NCI-H82 (cell line): Measurements from ENCODE around the gene BSPRY.
"Not testable (repeated sequence)": the region's sequence is repeated elsewhere in the genome, so short reads cannot be mapped to it uniquely, and the experiment has no call there.

Source experiments
- DNase-seq: peaks from one replicate; lab custom pipeline; 2025; lab: John Stamatoyannopoulos, UW

The BSPRY gene

DNA sequence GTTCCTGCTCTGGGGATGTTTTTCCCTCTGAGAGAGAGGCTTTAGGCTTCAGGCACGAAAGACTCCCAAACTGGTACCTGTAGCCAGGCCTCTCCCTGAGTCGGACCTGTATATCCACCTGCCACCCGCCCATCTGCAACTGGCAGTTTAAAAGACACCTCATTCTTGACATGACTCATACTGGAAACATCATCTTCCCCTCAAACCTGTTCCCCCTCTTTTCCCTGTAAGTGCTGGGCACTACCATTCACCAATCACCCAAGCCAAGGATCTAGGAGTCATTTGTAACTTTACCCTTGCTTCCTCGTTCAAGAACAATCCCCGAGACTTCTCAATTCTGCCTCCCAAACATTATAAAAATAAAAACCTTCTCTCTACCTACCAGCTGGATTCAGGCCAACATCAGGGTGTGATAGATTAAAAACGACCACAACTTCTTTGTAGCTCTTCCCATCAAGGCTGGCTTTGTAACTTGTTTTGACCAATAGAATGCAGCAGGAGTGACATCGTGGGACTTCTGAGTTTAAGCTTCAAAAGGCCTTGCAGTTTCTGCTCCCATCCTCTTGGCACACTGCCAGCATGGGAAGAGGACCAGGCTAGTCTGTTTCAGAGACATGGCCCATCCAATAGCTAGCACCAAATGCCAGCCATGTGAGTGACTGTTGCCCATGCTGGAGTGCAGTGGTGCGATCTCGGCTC, 7.5 kb upstream of the BSPRY start:
- peak; percentile 43 for DNase-seq

DNA sequence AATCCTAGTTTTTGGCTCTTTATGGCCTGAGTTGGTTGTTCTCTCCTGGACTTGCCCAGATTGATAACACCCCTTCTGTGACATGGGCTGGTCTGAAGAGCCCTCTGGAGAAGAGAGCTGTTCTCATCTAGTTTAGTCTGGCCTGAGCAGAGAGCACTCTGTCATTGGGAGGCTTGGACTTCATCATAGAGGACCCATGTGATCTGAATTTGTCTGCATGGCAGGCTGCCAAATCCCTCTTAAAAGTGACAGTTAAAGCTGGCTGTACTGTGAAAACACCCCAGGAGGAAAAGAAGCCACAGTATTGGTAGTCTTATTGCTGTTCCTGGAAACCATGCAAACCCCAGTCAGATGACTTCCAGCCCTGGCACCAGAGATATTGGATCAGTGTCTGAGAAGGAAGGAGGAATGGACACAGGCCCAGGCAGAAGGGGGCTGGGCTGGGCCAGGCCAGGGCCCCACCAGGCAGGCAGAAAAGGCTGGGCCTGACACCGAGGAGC, 5.6 kb upstream of the BSPRY start:
- DNase-seq: peak; percentile 94

DNA sequence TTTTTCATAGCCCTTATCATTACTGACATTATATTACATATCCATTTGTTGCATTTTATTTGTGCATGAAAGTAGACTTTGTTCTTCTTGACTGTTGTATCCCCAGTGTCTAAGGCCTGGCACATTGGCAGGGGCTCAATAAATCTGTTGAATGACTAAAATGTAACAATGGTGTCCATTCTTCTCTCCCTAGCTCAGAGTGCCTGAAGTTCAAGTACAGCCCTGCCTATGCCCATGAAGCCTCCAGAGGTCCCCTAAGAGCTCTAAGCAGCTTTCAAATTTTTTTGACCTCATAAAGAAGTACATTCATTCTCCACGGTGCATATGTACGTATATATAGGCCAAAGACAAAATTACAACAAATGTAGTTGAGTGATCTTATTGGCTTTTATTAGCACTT, 4.2 kb upstream of the BSPRY start:
- no peak for DNase-seq

DNA sequence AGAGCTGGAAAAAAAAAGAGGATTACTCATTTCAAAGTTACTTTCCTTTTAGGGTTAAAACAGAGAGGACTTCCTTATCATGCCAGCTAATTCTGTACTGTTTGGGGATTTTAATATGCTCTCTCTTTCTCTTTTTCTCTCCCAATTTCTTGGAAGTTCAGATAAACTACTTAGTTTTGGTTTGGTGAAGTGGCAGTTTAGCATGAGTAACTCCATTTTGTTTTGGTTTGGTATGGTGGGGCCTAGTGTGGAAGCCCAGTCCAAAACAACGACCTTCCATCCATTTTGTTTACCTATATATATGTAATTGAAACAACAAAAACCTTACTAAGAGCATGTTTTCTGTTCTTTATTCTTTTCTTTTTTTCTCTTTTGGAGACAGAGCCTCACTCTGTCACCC, 3.7 kb upstream of the BSPRY start:
- DNase-seq: no peak

DNA sequence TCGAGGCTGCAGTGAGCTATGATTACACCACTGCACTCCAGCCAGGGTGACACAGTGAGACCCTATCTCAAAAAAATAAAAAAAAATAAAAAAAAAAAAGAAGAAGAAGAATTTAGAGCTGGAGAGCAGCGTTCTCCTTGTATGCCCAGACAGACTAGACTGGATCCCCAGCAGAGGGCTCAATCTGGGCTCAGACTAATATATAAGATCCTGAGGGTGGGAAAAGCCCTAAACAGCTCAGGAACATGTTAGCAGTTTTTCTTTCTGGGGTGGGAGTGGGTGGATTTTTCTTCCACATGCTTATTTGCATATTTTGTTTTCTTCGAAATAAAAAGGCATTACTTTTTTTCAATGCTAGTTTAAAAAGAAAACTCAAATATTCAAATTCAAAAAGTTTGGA, 904 bp upstream of the BSPRY start:
- DNase-seq: no peak

DNA sequence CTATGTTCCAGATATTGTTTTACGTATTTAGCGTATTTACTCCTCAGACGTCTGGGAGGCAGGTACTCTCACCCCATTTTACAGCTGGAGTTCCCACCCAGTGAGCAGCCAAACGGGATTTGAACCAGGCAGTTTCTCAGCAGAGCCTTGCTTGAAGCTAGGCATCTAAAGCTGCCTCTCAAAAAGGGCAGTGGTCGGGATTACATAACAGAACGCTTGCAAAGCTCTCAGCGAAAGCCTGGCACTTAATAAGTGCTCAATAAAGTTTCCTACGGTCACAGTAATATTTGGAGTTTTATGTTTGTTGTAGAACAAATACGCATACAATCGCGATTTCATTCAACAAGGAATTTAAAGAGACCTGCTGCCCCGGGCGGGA, 286 bp upstream of the BSPRY start:
- no peak for DNase-seq

DNA sequence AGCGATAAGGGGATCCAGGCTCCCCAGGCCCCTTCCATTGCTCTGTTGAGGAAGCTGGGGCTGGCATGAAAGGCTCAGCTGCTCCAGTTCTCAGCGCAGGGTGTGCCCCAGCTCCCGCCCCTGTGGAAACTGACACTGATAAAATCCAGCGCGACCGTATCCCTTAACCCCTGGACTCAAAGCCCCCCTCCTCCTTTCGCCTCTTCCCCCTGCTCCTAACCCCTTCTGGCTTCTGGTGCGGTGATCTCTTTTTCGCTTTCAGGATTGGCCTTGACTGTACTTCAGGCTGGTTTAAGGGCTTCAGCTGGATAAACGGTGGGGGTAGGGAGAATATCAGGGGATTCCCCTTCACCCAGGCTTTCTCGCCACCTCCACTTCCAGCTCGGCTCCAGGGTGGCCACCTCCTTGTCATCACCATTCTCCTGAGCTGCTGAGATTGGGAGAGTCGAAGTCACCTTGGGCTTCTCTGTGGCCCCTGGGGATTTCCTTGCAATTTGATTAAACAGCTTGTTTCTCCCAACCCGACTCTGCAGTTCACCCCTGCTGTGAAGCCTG, 843 bp downstream of the BSPRY start:
- DNase-seq: peak; percentile 73

DNA sequence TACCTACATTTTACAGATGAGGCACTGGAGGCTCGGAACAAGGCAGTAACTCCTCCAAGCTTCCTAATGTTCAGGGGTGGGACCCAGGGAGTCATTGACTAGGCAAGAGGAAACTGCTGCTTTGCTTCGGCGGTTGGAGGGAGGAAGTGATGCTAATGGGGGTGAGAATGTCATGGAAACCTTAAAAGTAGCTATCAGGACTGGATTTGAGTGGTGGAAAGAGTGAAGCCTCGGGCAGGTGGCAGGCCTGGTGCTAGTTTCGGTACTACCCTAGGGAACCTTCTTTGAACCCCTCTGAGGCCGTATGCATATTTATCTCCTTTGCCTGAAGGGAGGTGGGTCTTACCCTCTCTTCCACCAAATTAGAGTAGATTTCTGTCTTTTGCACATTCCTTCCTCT, 1.6 kb downstream of the BSPRY start:
- no peak for DNase-seq

DNA sequence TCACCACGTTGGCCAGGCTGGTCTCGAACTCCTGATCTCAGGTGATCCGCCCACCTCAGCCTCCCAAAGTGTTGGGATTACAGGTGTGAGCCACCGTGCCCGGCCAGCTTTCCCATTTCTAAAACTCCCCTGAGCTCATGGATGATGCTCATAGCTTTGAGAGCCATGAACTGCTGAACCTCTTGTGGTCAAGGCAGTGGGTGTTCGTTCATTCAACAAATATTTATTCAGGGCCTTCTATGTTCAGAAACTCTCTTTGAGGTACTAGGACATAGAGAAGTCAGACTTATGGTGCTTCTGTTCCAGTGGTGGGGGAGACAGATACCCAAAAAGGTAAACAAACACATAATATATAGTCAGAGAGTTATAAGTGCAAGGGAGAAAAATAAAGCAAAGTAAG, 2.7 kb downstream of the BSPRY start:
- DNase-seq: no peak

DNA sequence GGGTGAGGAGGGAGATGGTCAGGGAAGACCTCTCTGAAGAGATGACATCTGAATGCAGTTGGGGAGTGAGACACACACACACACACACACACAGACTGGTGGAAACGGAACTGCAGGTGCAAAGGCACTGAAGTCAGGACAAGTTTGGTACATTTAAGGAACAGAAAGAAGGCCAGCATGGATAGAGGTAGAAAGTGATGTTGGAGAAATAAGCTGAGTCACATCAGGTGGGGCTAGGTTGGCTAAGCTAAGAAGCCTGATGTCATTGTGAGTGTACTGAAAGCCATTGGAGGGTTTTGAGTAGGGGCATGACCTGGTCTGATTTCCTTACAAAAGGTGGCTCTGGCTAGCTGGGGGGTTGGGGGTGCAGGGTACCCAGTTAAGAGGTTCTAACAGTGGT, 3.1 kb downstream of the BSPRY start:
- no peak for DNase-seq

DNA sequence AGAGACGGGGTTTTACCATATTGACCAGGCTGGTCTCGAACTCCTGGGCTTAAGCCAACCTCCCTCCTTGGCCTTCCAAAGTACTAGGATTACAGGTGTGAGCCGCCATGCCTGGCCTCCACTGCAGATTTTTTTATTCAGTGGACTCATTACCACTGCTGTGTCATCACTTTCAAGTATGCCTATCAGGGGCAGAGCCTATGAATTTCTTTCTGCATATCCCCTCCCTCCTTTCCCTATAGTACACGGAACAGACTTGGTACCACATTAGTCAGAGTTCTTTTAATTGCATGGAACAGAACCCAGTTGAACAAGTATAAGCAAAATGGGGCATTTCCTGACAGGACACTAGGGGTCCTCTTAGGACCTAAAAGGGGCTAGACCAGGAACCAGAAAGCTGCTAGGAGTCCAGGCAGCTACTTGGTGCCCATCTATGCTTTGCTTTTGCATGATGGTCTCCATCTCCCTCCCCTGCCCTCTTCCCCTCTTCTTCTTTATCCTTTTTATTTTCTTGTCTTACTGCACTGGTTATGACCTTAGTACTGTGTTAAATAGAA, 5.8 kb downstream of the BSPRY start:
- peak; percentile 42 for DNase-seq

DNA sequence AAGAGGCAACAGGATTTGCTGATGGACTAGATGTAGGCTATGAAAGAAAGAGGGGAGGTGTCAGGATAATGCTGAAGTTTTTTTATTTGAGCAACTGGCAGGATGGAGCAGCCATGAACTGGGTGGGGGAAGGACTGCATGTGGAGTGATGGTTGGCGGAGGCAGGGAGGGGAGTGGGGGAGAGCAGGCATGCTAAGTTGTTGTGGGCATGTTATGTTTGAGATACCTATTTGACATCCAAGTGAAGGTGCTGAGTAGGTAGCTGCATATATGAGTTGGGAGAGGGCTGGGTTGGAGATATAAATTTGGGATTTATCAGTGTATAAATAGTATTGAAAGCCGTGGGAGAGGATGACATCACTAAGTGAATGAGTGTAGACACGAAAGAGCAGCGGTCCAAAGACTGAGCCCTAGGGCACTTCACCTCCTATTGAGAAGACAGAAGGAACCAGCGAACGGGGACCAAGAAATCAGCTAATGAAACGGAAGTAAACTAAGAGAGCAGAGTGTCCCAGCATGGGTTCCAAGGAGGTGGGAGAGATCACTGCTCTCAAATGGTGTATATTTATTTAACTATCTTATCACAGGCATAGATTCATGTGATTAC, 7.4 kb downstream of the BSPRY start:
- DNase-seq: no peak

DNA sequence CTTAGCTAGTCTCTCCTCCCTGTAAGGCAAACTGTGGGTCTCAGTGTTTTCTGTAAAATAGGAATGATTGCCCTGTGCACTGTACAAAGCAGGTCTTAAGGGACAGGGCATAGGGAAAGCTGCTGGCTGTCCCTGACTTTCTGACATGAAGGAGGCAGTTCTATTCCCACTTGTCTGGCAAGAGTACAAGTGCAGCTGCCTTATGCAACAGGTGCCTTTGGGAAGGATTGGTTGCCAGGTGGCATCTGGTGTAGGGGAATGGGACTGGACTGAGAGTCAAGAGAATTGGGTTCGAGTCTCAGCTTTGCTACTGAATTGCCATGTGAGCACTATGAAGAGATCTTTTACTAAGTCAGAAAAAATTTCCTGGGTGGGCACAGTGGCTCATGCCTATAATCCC, 10.0 kb downstream of the BSPRY start:
- DNase-seq: no peak

DNA sequence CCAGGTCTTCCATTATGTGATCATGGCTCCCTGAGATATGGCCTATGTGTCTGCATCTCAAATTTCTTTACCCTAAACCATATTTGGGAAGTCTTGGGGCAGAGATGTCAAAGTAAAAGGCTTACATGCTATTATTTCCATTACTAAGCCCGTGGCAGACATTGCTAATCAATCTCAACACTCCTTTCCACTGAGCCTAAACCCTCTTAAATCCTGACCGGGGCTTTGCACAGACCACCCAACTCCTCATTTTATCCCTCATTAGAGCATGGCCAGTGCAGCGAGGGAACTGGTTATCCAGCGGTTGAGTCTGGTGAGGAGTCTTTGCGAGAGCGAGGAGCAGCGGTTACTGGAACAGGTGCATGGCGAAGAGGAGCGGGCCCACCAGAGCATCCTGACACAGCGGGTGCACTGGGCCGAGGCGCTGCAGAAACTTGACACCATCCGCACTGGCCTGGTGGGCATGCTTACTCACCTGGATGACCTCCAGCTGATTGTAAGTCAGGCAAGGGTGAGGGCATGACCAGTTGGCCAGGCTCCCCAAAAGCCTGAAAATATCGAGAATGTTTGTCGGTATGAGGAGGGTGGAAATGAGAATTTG, 11.0 kb downstream of the BSPRY start:
- DNase-seq: peak; percentile 24

DNA sequence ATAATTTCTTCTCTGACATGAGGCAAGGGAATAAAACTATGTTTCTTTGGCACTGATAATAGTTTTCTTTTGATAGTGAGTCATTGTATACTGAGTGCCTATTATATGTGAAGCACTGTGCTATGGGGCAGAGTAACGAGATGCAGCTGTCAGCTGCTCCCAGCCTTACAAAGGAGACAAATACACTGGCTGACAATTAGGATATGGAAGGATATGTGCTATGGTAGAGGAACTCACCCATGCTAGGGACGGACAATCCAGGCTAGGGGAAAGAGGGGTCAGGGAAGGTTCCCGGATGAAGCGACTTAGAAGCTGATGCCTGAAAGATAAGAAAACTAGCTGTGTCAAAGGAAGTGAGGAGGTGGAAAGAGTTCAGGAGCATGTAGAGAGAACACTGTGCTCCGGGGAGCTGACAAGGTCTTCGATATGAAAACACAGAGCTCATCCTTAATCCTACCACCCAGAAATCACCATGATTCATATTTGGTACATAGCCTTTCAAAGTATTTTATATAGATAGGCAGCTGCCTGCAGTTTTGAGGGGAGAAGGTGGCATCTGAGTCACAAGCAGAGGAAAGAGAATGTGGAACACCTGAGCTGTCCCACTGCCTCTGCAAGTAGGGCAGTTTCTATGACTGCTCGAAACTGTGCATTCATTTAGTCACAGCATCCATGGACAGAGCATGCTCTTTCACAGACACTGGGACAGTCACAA, 12.1 kb downstream of the BSPRY start:
- no peak for DNase-seq

DNA sequence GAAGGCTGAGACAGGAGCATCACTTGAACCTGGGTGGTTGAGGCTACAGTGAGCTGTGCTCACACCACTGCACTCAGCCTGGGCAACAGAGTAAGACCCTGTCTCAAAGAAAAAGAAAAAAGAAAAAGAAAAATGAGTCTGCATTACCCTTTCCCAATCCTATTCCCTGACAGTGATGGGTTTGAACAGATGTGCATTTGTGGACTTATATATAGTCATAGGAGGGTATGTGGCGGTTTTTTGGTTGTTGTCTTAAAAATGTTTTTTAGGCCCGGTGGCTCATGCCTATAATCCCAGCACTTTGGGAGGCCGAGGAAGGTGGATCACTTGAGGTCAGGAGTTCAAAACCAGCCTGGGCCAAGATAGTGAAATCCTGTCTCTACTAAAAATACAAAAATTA, 14.0 kb downstream of the BSPRY start:
- DNase-seq: no peak

DNA sequence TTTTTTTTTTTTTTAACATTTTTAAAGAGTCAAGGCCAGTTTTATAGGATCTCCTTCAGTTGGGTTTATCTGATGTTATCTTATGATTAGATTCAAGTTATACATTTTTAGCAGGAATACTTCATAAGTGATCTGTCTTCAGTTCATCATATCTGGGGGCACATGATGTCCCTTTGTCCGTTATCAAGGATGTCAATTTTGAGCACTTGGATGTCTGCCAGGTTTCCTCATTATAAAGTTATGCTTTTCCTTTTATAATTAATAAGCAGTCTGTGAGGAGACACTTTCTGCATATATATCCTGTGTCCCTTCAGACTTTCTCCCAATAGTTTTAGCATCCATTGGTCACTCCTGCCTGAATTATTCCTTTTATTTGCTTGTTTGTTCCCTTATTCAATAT, 15.6 kb downstream of the BSPRY start:
- DNase-seq: no peak

DNA sequence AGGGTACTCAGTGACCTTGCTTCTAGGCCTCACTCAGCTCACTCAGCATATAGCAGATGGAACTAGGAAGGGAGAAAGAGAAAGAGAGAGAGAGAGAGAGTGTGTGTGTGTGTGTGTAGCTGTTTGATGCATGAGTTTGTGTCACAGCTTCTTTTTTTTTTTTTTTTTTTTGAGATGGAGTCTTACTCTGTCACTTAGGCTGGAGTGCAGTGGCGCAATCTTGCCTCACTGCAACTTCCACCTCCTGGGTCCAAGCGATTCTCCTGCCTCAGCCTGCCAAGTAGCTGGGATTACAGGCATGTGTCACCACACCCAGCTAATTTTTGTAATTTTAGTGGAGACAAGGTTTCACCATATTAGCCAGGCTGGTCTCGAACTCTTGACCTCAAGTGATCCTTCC, 16.3 kb downstream of the BSPRY start:
- not testable (repeated sequence) for DNase-seq

DNA sequence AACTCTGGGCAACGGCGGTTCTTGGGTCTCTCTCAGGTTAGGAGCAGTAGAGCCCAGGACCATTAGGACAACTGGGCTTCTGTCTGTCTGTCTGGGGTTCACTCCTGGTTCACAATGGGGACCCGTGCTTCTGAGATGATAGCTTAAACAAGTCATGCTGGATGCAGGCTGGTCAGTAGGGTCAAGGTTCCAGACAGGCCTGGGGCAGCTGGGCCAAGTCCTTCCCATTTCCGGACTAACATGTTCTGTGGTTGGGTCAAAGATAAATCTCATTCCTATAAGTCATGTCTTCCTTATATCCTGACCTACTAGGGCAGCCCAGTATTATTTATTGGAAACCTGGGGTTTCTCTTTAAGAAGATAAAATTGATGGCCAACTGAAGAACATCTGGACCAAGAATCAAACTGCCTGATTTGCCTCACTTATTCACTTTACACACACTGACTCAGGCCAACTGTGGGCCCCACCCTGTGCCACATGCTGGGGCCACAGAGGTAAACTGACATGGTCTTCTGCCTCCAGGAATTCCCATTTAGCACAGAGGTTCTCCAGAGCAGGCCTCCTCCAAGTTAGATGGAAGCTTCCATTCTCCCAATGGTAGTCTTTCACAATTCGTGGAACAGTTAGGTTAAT, 19.1 kb downstream of the BSPRY start:
- DNase-seq: no peak

DNA sequence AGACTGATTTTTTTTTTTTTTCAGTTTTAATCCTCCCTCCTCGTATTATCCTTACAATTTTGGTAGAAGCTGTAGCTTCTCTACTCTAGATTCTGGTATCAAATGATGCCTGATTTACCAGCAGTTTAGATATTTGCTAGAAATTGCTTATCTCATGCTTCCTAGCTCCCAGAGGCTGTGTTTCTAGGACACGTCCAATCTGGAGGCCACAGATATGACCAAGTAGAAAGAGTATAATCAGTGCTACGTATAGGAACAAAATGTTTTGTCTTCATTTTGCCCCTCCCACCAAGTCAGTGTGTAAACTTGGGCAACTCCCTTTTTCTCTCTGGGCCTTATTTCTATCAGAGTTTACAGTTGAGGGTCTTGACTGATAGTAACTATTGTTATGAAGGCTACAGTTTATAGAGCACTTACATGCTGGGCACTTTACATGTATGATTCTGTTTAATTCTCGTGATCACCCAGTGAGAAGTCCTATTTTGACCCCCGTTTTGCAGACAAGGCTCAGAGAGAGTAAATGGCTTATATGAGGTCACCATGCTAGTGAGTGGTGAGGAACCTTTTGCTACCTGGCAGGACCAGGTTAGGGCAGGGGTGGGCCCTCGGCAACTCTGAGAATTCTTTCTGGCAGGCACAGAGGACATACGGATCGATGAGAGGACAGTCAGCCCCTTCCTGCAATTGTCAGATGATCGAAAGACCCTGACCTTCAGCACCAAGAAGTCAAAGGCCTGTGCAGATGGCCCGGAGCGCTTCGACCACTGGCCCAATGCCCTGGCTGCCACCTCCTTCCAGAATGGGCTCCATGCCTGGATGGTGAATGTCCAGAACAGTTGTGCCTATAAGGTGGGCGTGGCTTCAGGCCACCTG, 19.9 kb downstream of the BSPRY start:
- DNase-seq: no peak

DNA sequence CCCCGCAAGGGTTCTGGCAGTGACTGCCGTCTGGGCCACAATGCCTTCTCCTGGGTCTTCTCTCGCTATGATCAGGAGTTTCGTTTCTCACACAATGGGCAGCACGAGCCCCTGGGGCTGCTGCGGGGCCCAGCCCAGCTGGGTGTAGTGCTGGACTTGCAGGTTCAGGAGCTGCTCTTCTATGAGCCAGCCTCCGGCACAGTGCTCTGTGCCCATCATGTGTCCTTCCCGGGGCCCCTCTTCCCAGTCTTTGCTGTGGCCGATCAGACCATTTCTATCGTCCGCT, 20.5 kb downstream of the BSPRY start:
- no peak for DNase-seq
